Ishikawa (cell line): ENCODE data around the gene TBK1.

Source experiments
- EP300 ChIP-seq: IDR thresholded peaks from 2 replicates; pipeline ENCODE4 v1.6.1; 2012; ENCODE audit warnings: borderline replicate concordance
- RAD21 ChIP-seq: IDR thresholded peaks from 2 replicates; pipeline ENCODE4 v1.6.1; 2012; ENCODE audit warnings: low read depth
- TF ChIP-seq, protein P1 (sequence below): IDR thresholded peaks from 2 replicates; pipeline ENCODE4 v1.6.1; 2012; ENCODE audit warnings: low read depth, mild to moderate bottlenecking

DNA sequence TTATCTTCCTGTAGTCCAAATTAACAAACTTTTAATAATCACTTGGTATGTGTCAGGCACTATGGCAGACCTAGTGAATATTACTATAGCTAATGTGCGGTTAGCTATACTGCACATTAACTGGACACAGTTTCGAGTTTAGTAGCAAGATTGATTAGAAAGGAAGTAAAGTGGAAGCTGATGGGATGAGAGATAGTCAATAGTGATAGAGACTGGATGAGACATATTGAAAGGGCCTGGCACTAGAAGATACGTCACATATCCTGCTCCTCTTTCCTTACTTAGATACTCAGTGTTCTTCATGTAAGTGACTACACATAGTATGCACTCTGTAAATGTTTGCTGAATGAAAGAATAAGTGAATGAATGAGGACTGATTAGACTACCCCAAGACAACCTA is 5.5 kb downstream of the TBK1 start:
- TF ChIP-seq, protein P1, sequence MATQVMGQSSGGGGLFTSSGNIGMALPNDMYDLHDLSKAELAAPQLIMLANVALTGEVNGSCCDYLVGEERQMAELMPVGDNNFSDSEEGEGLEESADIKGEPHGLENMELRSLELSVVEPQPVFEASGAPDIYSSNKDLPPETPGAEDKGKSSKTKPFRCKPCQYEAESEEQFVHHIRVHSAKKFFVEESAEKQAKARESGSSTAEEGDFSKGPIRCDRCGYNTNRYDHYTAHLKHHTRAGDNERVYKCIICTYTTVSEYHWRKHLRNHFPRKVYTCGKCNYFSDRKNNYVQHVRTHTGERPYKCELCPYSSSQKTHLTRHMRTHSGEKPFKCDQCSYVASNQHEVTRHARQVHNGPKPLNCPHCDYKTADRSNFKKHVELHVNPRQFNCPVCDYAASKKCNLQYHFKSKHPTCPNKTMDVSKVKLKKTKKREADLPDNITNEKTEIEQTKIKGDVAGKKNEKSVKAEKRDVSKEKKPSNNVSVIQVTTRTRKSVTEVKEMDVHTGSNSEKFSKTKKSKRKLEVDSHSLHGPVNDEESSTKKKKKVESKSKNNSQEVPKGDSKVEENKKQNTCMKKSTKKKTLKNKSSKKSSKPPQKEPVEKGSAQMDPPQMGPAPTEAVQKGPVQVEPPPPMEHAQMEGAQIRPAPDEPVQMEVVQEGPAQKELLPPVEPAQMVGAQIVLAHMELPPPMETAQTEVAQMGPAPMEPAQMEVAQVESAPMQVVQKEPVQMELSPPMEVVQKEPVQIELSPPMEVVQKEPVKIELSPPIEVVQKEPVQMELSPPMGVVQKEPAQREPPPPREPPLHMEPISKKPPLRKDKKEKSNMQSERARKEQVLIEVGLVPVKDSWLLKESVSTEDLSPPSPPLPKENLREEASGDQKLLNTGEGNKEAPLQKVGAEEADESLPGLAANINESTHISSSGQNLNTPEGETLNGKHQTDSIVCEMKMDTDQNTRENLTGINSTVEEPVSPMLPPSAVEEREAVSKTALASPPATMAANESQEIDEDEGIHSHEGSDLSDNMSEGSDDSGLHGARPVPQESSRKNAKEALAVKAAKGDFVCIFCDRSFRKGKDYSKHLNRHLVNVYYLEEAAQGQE, result no peak
- TF ChIP-seq RAD21 (no peak), EP300 (no peak)
